ENCODE results near the gene PTGS1. TPM values are rescaled to one million over a fixed set of nuclear protein-coding genes. Genes with fewer than 3 reads are reported as not detected.

The PTGS1 gene
- polyA plus RNA-seq, 1 donor (not counting 4 experiments of a cell fraction or from before 2014, with no cell fraction given) = 4.5 TPM

GRCh38 chr9:122333169-122333808, 37.5 kb upstream of the PTGS1 start:
- Histone ChIP-seq H3K4me1 (ENCODE audit: control insufficient read depth, extremely low read depth, insufficient read depth, low read length) (no peaks in the 10 kb centered on the region), H3K9me1 (ENCODE audit: control insufficient read depth, extremely low read depth, insufficient read depth, low read length) (no peaks in the 10 kb centered on the region), H3K9ac (ENCODE audit: control insufficient read depth, extremely low read depth, insufficient read depth, low read length) (no peak overlapping the region), H3K36me3 (ENCODE audit: control insufficient read depth in 2 of 2, extremely low read depth in 1 of 2, insufficient read depth in 2 of 2, low read length in 2 of 2) (peaks cover 0 to 4% of the 10 kb centered on the region in 2 experiments), H2AFZ (ENCODE audit: control insufficient read depth, low read length) (no peak overlapping the region), H3K9me3 (ENCODE audit: control insufficient read depth, low read depth, low read length) (no peaks in the 10 kb centered on the region), H4K20me1 (ENCODE audit: control insufficient read depth, extremely low read depth, insufficient read depth, low read length) (no peaks in the 10 kb centered on the region), H3K27me3 (ENCODE audit: control insufficient read depth, extremely low read depth, insufficient read depth, low read length) (peaks cover 6% of the 10 kb centered on the region), H3K27ac (ENCODE audit: control insufficient read depth, insufficient read depth, low read length) (no peak overlapping the region), H3K4me2 (ENCODE audit: control insufficient read depth, extremely low read depth, insufficient read depth, low read depth, low read length) (no peak overlapping the region), H3K4me3 (ENCODE audit: control insufficient read depth in 2 of 3, extremely low read depth in 1 of 3, insufficient read depth in 2 of 3, low read depth in 1 of 3, low read length in 3 of 3) (no peak overlapping the region), H3K79me2 (ENCODE audit: control insufficient read depth, insufficient read depth, low read length) (no peaks in the 10 kb centered on the region)
- no peak for TF ChIP-seq CTCF (optimal IDR thresholded peaks at IDR 0.05 in 1 of 3, IDR thresholded peaks at IDR 0.05 in 1 of 3, conservative IDR thresholded peaks at IDR 0.05 in 1 of 3; ENCODE audit: extremely low read depth in 1 of 3, insufficient read depth in 2 of 3, low read length in 3 of 3)
- DNase-seq (ENCODE audit: low read depth, low spot score) (no peak), FAIRE-seq (no peak)
- dilution Hi-C loops (cut with MboI; ENCODE audit: extremely low pct_ligation_motif_present, low sequenced_read_pairs) = no loop called here

GRCh38 chr9:122334916-122335315, 35.9 kb upstream of the PTGS1 start:
- no peak overlapping the region for H3K9ac ChIP-seq (ENCODE audit: control insufficient read depth, extremely low read depth, insufficient read depth, low read length)
- dilution Hi-C loops (cut with MboI; ENCODE audit: extremely low pct_ligation_motif_present, low sequenced_read_pairs) = no loop called here
- H3K4me1 ChIP-seq (ENCODE audit: control insufficient read depth, extremely low read depth, insufficient read depth, low read length) = no peaks in the 10 kb centered on the region
- no peaks in the 10 kb centered on the region for H4K20me1 ChIP-seq (ENCODE audit: control insufficient read depth, extremely low read depth, insufficient read depth, low read length)
- DNase-seq (ENCODE audit: low read depth, low spot score) (no peak), FAIRE-seq (no peak)
- peaks cover 12% of the 10 kb centered on the region for H3K27me3 ChIP-seq (ENCODE audit: control insufficient read depth, extremely low read depth, insufficient read depth, low read length)
- H3K27ac ChIP-seq (ENCODE audit: control insufficient read depth, insufficient read depth, low read length) = no peak overlapping the region
- H3K4me2 ChIP-seq (ENCODE audit: control insufficient read depth, extremely low read depth, insufficient read depth, low read depth, low read length) = no peak overlapping the region
- no peak overlapping the region for H2AFZ ChIP-seq (ENCODE audit: control insufficient read depth, low read length)
- no peaks in the 10 kb centered on the region for H3K9me3 ChIP-seq (ENCODE audit: control insufficient read depth, low read depth, low read length)
- H3K36me3 ChIP-seq (ENCODE audit: control insufficient read depth in 2 of 2, extremely low read depth in 1 of 2, insufficient read depth in 2 of 2, low read length in 2 of 2) = no peaks in the 10 kb centered on the region
- no peaks in the 10 kb centered on the region for H3K9me1 ChIP-seq (ENCODE audit: control insufficient read depth, extremely low read depth, insufficient read depth, low read length)
- TF ChIP-seq CTCF (optimal IDR thresholded peaks at IDR 0.05 in 1 of 3, IDR thresholded peaks at IDR 0.05 in 1 of 3, conservative IDR thresholded peaks at IDR 0.05 in 1 of 3; ENCODE audit: extremely low read depth in 1 of 3, insufficient read depth in 2 of 3, low read length in 3 of 3) (no peak), EZH2 (IDR thresholded peaks at IDR 0.05; ENCODE audit: low read length) (no peak)
- H3K4me3 ChIP-seq (ENCODE audit: control insufficient read depth in 2 of 3, extremely low read depth in 1 of 3, insufficient read depth in 2 of 3, low read depth in 1 of 3, low read length in 3 of 3) = no peak overlapping the region
- H3K79me2 ChIP-seq (ENCODE audit: control insufficient read depth, insufficient read depth, low read length) = no peaks in the 10 kb centered on the region
